ENCODE data around the gene CDK19. TPM values are rescaled to one million over a fixed set of nuclear protein-coding genes. Genes with fewer than 3 reads are reported as not detected.

CDK19 gene
- total RNA-seq, 6 experiments from 2014 or later, result 2.8 to 7.9 (median 5.5) TPM

- H3K27ac ChIP-seq, result no peak overlapping the region
- 81% methylated on average over 3 of the region's 3 CpGs for WGBS (ENCODE audit: insufficient coverage, low coverage, low lambda C conversion rate, missing lambda C conversion rate)
- ATAC-seq, result no peak
Observed at GRCh38 chr6:110741517-110741916, 73.8 kb downstream of the CDK19 start.

GRCh38 chr6:110738899-110739365 is 76.3 kb downstream of the CDK19 start:
- intact Hi-C loops (cut with DNase I), result no loop called here
- TF ChIP-seq POLR2A (IDR thresholded peaks at IDR 0.05) (no peak), CTCF (IDR thresholded peaks at IDR 0.05) (no peak)
- peak; percentile 25 to 77 (median 57) for DNase-seq
- Histone ChIP-seq H3K27me3 (no peaks in the 10 kb centered on the region), H3K9me3 (peaks cover 0 to 9% (median 4%) of the 10 kb centered on the region in 4 donors), H3K4me1 (peaks cover 0 to 10% (median 3%) of the 10 kb centered on the region in 4 donors), H3K27ac (peak overlapping the region; percentile 19 to 75 (median 52)), H3K36me3 (no peaks in the 10 kb centered on the region), H3K4me3 (no peak overlapping the region)
- WGBS (ENCODE audit: insufficient coverage, low coverage, low lambda C conversion rate, missing lambda C conversion rate), result 22% methylated on average over 4 of the region's 4 CpGs
- ATAC-seq, result peak; percentile 98 to 99 (median 98)

More at GRCh38 chr6:110741517-110741916, 73.8 kb downstream of the CDK19 start:
- Histone ChIP-seq H3K36me3 (peaks cover 0 to 3% (median 0%) of the 10 kb centered on the region in 4 donors), H3K4me3 (no peak overlapping the region), H3K27me3 (no peaks in the 10 kb centered on the region), H3K4me1 (peaks cover 0 to 14% (median 4%) of the 10 kb centered on the region in 4 donors), H3K9me3 (peaks cover 0 to 9% (median 4%) of the 10 kb centered on the region in 4 donors)
- no peak for TF ChIP-seq CTCF (IDR thresholded peaks at IDR 0.05)
- no peak for TF ChIP-seq POLR2A (IDR thresholded peaks at IDR 0.05)
- intact Hi-C loops (cut with DNase I), result no loop called here
- DNase-seq, result no peak

GRCh38 chr6:110735666-110736065 is 79.6 kb downstream of the CDK19 start:
- no peak for DNase-seq
- Histone ChIP-seq H3K4me3 (no peak overlapping the region), H3K27me3 (no peaks in the 10 kb centered on the region), H3K9me3 (no peaks in the 10 kb centered on the region), H3K4me1 (peaks cover 0 to 10% (median 3%) of the 10 kb centered on the region in 4 donors), H3K27ac (no peak overlapping the region), H3K36me3 (no peaks in the 10 kb centered on the region)
- no peak for ATAC-seq
- 83% methylated on average over 4 of the region's 4 CpGs for WGBS (ENCODE audit: insufficient coverage, low coverage, low lambda C conversion rate, missing lambda C conversion rate)
- TF ChIP-seq POLR2A (IDR thresholded peaks at IDR 0.05) (no peak), CTCF (IDR thresholded peaks at IDR 0.05) (no peak)
- intact Hi-C loops (cut with DNase I), result no loop called here

GRCh38 chr6:110731898-110732297 is 83.4 kb downstream of the CDK19 start:
- WGBS (ENCODE audit: insufficient coverage, low coverage, low lambda C conversion rate, missing lambda C conversion rate), result 97% methylated on average over 3 of the region's 3 CpGs
- no peak for ATAC-seq
- Histone ChIP-seq H3K27me3 (no peaks in the 10 kb centered on the region), H3K4me3 (no peak overlapping the region), H3K9me3 (no peaks in the 10 kb centered on the region), H3K4me1 (no peaks in the 10 kb centered on the region), H3K27ac (no peak overlapping the region), H3K36me3 (no peaks in the 10 kb centered on the region)
- TF ChIP-seq POLR2A (IDR thresholded peaks at IDR 0.05), result no peak
- no peak for TF ChIP-seq CTCF (IDR thresholded peaks at IDR 0.05)
- no peak for DNase-seq
- intact Hi-C loops (cut with DNase I), result no loop called here

Measured in right lobe of liver (tissue), 6 donors.